GM21381 (cell line): Measurements from ENCODE around the gene EIF1B.
"Not testable (repeated sequence)": the region's sequence is repeated elsewhere in the genome, so short reads cannot be mapped to it uniquely, and the experiment has no call there.

Experiments
- ATAC-seq: cut with Tn5 transposase; IDR thresholded peaks from one replicate; pipeline ENCODE4 v1.9.1; 2021; ENCODE audit warnings: mild to moderate bottlenecking, moderate library complexity; ENCODE audit not compliant: unreplicated experiment

EIF1B gene

DNA sequence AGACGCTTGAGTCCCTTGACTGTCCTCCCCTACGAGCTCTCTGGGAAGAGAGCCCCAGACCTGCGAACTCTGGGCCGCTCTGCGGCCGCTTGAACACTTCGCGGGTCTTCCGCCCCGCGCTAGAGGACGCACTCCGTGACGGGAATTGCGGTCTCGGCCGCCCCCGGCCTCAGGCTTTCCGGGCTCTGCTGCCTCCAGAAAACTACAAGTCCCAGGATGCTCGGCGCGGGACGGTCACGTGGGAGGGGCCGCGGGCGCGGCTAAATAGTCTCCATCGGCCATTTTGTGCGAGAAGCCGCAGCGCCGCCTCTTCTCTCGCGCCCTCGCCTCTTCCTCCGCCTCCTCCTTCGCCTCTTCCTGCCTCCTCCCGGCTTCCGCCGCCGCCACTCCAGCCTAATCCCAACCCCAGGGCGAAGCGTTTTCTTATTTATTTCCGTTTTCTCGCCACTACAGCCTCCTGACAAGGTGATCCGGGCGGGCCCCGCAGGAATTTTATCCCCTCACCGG is at the start of gene EIF1B:
EIF1B (plus strand) TSS at position 290 of the 507 bp plus-strand sequence. CDS start 235 bp downstream, outside the sequence.
- ATAC-seq: peak; percentile 95

DNA sequence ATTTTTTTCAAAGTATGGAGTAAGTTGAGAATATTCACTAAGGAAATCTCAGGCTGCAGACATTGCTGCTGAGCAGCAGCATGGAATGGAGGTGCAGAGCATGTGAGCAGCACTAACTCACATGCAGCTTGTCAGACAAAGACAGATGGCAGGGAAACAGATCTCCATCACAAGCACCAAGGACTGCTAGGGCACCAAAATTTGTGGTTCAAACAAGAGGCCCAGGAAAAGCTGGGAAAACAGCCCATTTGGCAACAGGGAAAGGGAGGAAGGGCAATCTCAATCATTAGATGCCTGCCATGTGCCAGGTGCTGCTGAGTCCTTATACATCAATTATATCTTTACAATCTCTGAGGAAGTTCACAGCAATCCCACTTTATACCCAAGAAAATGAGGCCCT is 47.2 kb upstream of the EIF1B start:
- ATAC-seq: no peak

DNA sequence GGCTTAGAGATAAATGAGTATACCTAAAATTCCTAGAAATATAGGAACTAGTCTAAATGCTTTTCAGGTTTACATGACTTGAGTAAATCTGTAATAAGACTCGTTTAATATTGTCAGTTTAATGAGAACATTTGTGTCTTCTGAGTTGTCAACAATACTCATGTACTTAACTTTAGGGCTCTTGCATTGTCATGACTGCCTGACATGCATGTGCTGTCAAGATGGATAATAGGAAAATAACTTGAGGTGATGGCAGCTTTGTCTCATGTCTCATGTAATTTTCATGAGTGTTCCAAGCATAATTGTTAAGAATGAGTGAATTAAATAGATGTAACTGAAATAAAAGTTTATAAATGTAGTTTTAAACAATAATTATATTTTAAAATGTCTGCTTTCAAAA is 45.1 kb upstream of the EIF1B start:
- no peak for ATAC-seq

DNA sequence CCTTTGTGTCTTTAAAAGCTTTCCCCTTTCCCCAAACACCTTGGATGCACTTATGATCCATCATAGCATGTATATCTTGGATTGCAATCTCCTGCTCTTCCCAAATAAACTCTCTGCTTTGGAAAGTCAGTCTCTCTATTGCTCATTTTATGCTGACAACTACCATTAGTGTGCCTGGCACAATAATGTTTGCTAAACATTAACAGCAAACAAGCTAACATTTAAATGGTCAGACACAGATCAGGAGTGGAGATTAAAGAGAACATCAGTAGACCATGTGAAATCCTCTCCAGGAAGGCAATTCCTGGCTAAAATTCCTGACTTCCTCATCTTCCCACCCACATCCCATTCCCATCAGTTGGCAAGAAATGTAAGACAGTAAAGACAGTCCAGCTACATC is 44.3 kb upstream of the EIF1B start:
- ATAC-seq: no peak

DNA sequence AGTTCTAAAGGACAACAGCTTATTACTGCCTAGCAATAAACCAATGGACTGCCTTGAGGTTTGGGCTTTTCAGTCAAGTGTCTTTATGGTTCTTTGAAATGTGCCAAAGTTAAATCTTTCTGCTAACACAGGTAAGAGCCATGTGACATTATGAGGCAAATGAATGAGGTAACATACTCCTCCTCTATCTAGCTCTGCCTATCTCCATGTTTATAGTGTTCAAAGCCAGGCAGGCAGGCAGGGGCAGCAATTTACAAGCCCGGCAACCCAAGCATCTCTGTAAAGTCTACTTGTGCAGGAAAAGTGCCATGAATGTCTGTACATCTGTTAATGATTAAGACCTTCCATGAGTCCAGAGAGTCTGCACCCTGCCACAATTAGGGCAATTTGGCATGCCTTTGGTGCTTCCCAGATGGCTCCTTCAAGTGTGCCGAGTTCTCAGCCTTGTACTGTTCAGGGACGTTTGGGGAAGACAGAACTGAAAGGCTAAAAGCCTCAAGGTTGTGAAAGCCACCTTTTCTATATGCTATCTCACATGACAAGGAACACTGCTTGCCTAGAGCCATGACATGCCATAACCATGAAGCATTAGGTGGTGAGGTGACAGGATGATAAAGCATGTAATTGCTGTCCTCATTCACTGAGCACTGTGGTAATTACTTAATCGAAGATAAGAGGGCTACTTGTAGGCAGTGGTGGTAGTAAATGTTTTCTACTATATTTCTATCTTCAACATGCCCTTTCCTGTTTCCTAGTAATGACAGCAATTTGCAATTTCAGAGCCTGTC is 41.4 kb upstream of the EIF1B start:
- ATAC-seq: no peak

DNA sequence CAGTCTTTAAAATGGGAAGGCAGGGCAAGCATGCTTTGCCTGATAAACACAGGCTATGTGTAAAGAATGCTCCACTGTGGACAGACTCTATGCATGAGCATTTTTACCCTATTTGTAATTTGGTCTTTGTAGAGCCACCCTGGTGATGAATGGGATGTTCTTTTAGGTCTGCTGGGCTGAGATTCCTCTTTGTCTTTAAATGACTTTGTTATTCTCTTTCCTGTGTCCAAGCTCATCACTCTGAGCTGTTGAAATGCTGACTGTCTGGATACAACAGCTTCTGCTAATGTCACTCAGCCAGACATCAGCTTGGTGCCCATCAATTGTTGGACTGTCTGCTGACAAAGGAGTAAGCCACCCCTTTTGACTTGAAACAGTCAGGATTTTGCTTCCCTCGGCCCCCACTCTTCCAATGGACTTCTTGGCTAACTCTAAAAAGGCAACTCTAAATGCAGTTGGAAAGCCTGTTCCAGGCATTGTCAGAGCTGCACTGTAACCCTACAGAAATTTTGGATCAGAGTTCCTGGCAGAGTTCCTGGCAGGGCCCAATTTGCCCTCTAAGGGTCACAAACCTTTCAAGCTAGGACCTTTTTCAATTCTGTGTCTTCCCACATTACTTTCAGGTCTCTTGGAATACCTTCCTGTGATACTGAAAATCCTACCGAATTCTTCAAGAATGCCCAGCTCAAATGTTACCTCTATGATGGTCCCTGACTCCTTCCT is 40.5 kb upstream of the EIF1B start:
- ATAC-seq: no peak

- ATAC-seq: no peak
These were observed 30.7 kb upstream of the EIF1B start for GRCh38 chr3:40278791-40279190.

DNA sequence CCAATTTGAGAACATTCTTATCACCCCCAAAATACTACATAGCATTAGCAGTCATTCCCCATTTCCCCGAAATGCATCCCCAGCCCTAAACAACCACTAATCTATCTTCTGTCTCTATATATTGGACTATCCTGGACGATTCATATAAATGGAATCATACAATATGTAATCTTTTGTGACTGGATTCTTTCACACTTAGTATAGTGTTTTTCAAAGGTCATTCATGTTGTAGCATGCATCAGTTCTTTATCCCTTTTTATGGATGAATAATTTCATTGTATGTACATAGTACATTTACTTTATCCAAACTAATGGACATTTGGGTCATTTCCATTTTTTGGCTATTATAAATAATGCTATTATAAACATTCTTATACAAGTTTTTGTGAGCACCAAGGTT is 27.5 kb upstream of the EIF1B start:
- ATAC-seq: no peak

GRCh38 chr3:40283057-40283456 is 26.4 kb upstream of the EIF1B start:
- not testable (repeated sequence) for ATAC-seq

GRCh38 chr3:40287248-40287647 is 22.3 kb upstream of the EIF1B start:
- no peak for ATAC-seq

- no peak for ATAC-seq
These were observed 19.1 kb upstream of the EIF1B start for GRCh38 chr3:40290396-40290795.

- ATAC-seq: no peak
These were observed 18.0 kb upstream of the EIF1B start for GRCh38 chr3:40291471-40291870.

DNA sequence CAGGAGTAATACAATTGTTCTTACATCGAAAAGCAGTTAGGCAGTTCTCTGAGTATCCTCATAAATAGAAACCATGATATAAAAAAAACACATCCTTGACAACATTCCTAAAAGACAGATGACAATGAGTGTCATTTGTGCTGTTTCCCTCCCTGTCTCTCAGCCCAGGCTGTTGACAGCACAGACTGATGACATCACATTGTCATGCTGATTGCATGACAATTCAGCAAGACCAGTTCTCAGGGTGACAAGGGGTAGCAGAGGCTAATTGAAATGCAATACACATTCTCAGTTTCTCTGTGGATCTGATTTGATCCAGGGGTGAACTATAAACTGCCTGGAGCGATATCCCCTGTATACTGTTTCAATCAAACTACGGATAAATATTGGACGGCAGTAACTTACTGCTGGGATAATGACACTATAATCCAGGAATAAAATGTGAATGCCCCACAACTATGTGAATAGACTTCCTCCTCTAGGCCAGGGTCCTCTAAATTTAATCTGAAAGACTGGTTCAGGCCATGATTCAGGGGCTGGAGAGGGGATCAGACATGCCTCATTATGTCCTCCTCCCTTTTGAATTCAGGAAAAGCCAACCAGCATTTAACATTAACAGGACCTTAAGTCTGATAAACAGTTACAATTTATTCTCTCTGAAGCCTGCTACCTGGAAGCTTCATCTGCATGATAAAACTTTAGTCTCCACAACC is 16.7 kb upstream of the EIF1B start:
- ATAC-seq: no peak

DNA sequence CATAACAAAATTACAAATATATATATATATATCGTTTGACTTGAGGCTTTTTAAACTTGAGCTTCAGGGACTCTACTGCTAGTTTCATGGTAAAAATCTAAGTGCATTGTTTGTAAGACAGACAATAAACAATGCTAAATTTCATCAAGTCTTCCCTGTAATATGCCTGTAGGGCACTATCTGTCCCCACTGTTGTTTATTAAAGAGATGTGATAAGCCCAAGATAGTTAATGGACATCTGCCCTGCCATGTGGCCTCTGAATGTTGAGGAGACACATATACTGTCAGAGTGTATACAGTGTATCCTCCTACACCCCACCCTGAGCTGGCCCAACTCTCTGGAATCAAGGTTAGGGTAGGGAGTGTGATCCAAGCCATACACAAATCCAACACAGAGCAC is 15.1 kb upstream of the EIF1B start:
- ATAC-seq: no peak

GRCh38 chr3:40298075-40298474 is 11.4 kb upstream of the EIF1B start:
- ATAC-seq: no peak

- ATAC-seq: no peak
These were observed 10.3 kb upstream of the EIF1B start for GRCh38 chr3:40299130-40299720.

DNA sequence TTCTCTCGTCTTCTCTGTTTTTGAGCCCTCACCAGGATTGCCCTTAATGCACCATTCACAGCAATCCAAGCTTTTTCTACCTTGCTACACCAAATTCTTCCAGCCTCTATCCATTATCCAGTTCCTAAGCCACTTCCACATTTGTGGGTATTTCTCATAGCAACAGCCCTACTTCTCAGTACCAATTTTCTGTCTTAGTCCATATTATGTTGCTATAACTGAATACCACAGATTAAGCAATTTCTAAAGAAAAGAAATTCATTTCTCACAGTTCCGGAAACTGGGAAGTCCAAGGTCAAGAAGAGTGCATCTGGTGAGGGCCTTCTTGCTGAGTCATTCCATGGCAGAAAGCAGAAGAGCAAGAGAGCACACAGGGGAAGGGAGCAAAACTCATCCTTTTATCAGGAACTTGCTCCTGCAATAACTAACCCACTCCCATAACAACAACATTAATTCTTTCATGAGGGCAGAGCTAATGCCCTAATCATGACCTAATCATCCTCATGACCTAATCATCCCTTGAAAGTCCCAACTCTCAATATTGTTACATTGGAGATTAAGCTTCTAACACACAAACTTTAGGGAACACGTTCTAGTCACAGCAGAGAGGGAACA is 9.7 kb upstream of the EIF1B start:
- ATAC-seq: no peak

- ATAC-seq: no peak
These were observed 6.7 kb upstream of the EIF1B start for GRCh38 chr3:40302784-40303183.

- ATAC-seq: no peak
These were observed 5.2 kb upstream of the EIF1B start for GRCh38 chr3:40304352-40304751.

- ATAC-seq: no peak
These were observed 3.2 kb upstream of the EIF1B start for GRCh38 chr3:40306336-40306735.

GRCh38 chr3:40307176-40307575 is 2.3 kb upstream of the EIF1B start:
- no peak for ATAC-seq
